Stomach smooth muscle (tissue), 2 donors: ENCODE measurements around the gene LMF1.

Source experiments
- H3K27ac ChIP-seq: one replicate; pipeline ENCODE4 v1.7.0; 2013; ENCODE audit warnings: mild to moderate bottlenecking, low read length, inconsistent platforms
- H3K27me3 ChIP-seq, 2 donors: one replicate each; pipeline ENCODE4 v1.7.0; 2013; ENCODE audit warnings: low read length in 2 of 2; ENCODE audit not compliant: insufficient read depth in 2 of 2, control insufficient read depth in 1 of 2
- H3K36me3 ChIP-seq, 2 donors: one replicate each; pipeline ENCODE4 v1.7.0; 2013; ENCODE audit warnings: low read length in 2 of 2; ENCODE audit not compliant: control insufficient read depth in 2 of 2, insufficient read depth in 2 of 2
- H3K4me1 ChIP-seq: one replicate; pipeline ENCODE4 v1.7.0; 2013; ENCODE audit warnings: low read length; ENCODE audit not compliant: control insufficient read depth, insufficient read depth
- H3K4me3 ChIP-seq, 2 donors: one replicate each; pipeline ENCODE4 v1.7.0; 2013; ENCODE audit warnings: low read length in 2 of 2
- H3K9ac ChIP-seq, 2 donors: one replicate each; pipeline ENCODE4 v1.7.0; 2013; ENCODE audit warnings: low read length in 2 of 2, mild to moderate bottlenecking in 1 of 2
- H3K9me3 ChIP-seq, 2 donors: one replicate each; pipeline ENCODE4 v1.7.0; 2013; ENCODE audit warnings: low read length in 2 of 2; ENCODE audit not compliant: control insufficient read depth in 2 of 2
- donor health status: healthy.
- donor health status: Pancreatic carcinoma.

LMF1 gene

DNA sequence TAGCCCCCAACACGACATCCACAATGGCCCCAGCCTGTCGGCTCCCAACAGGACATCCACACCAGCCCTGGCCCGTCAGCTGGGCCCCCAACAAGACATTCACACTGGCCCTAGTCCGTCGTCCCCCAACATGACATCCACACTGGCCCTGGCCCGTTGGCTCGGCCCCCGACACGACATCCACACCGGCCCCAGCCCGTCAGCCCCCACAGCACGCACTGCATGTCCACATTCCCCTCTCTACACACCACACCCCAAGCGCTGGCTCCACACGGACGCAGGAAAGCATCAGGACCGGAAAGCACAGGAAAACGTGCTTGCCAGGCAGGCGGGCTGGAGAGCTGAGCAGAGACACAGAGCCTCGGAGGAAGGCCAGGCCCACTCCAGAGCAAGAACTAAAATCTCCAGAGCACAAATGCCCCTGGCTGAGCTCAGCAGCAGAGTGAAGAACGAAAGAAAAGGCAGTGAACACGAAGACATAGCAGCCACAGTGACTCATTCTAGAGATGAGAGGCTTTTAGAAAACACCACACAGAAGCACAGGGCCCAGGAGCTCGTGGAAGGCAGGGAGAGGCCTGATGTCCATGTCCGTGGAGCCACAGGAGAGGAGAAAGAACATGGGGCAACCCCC is 50.6 kb downstream of the LMF1 start:
- H3K36me3 ChIP-seq: peaks cover 0 to 5% of the 10 kb centered on the region in 2 donors
- H3K9me3 ChIP-seq: peaks cover 0 to 4% of the 10 kb centered on the region in 2 donors
- peaks cover 18% of the 10 kb centered on the region for H3K4me1 ChIP-seq
- H3K9ac ChIP-seq: peak overlapping the region in 1 of 2 donors; percentile 32
- H3K4me3 ChIP-seq: no peak overlapping the region
- H3K27me3 ChIP-seq: no peaks in the 10 kb centered on the region
- peak overlapping the region; percentile 41 for H3K27ac ChIP-seq

DNA sequence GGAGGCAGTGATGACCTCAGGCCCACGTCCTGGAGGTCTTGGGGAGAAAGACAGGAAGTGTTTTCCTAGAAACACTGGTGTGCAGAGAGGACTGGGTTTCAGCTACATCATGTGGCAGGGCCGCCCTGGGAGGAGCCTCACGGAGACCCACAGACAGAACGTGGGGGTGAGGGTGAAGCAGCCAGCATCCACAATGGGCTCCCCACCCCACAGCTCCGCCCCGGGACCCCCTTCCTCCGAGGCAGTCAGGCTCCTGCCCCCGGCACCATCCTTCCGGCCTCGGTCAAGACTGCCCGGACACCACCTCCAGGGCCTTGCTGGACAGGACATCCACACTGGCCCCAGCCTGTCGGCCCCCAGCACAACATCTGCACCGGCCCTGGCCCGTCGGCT is 51.1 kb downstream of the LMF1 start:
- Histone ChIP-seq H3K27ac (peak overlapping the region; percentile 41), H3K9ac (peak overlapping the region in 1 of 2 donors; percentile 32), H3K4me1 (peaks cover 18% of the 10 kb centered on the region), H3K27me3 (no peaks in the 10 kb centered on the region), H3K9me3 (peaks cover 0 to 4% of the 10 kb centered on the region in 2 donors), H3K36me3 (peaks cover 0 to 5% of the 10 kb centered on the region in 2 donors), H3K4me3 (no peak overlapping the region)

DNA sequence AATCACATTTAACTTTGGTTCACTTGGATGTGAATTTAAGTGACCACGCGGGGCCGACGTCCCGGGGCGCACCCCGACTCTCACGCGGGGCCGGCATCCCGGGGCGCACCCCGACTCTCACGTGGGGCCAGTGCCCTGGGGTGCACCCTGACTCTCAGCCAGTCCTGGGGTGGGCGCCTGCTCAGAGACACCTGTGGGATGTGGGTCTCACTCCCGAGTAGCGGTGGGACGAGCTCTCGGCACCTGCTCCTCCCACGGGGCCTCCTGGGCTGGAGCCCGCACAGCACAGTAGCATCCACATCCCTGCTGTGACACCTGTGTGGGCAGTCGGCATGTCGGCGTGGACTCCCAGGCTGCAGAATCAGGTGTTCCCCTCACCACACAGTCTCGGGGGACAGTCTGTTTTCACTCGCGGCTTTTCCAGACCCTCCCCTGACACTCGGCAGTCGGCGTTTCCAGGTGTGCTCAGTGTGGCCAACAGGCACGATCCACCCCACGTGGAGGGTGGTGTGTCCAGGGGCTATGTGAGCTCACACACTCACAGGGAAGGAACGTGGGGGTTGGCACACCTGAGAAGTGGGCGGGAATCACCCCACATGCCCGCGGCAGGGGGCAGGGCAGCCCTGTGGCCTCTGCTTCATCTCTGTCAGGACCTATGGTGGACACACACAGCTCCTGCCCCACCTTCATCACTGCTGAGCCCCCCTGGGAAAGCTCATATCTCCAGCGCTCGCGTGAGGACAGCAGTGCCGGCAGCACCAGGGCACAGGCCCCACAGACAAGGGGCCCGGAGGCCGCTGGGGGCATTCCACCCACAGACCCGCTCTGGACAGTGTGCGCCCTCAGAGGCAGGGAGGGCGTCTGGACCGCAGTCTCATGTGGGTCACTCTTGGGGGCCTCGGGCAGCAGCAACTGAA is 51.8 kb downstream of the LMF1 start:
- no peaks in the 10 kb centered on the region for H3K27me3 ChIP-seq
- no peak overlapping the region for H3K4me3 ChIP-seq
- peaks cover 0 to 4% of the 10 kb centered on the region in 2 donors for H3K9me3 ChIP-seq
- H3K27ac ChIP-seq: no peak overlapping the region
- peaks cover 18% of the 10 kb centered on the region for H3K4me1 ChIP-seq
- H3K36me3 ChIP-seq: peaks cover 0 to 5% of the 10 kb centered on the region in 2 donors
- no peak overlapping the region for H3K9ac ChIP-seq

DNA sequence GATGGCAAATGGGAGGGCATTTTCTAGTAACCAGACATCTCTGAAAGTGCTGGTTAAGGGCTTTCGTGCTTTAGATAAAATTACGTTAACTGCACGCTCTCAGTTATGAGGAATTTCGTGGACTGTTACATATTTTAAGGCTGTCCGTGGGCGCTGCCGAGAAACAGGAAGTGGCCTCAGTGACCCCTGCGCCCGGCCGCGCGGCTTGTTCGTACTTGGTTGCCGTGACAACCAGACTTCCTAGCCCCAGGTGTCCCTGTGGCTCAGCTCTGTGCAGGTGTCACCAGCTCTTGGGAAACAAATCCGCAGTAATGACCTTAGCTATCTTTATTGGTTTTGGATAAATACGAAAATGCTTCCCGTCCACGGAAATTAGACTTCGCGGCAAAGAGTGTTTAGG is 52.7 kb downstream of the LMF1 start:
- no peaks in the 10 kb centered on the region for H3K27me3 ChIP-seq
- H3K9me3 ChIP-seq: no peaks in the 10 kb centered on the region
- no peak overlapping the region for H3K9ac ChIP-seq
- no peak overlapping the region for H3K27ac ChIP-seq
- no peak overlapping the region for H3K4me3 ChIP-seq
- H3K4me1 ChIP-seq: peaks cover 18% of the 10 kb centered on the region
- peaks cover 0 to 1% of the 10 kb centered on the region in 2 donors for H3K36me3 ChIP-seq

DNA sequence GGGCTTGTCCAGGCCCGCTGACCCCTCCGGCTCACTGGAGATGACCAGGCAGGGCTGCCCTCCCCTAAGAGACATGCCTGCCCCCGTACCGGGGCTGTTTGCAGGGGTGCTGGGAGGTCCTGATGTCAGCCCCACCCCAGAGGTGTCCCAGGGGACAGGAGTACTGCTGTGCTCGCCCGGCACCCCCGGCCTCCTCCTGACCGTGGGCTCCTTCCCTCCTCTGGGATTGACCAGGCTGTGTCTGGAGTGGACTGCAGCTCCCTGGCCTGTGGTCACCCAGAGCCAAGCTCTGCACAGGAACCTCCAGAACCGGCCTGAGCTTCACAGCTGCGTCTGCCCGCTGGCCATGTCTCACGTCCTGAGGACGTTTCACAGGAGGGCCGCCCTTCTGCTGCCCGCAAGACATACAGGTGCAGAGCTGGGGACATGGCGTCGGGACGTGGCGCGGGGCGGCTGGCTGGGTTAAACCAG is 53.2 kb downstream of the LMF1 start:
- no peaks in the 10 kb centered on the region for H3K27me3 ChIP-seq
- H3K4me3 ChIP-seq: no peak overlapping the region
- H3K9me3 ChIP-seq: no peaks in the 10 kb centered on the region
- H3K36me3 ChIP-seq: no peaks in the 10 kb centered on the region
- no peak overlapping the region for H3K27ac ChIP-seq
- peaks cover 18% of the 10 kb centered on the region for H3K4me1 ChIP-seq
- no peak overlapping the region for H3K9ac ChIP-seq

DNA sequence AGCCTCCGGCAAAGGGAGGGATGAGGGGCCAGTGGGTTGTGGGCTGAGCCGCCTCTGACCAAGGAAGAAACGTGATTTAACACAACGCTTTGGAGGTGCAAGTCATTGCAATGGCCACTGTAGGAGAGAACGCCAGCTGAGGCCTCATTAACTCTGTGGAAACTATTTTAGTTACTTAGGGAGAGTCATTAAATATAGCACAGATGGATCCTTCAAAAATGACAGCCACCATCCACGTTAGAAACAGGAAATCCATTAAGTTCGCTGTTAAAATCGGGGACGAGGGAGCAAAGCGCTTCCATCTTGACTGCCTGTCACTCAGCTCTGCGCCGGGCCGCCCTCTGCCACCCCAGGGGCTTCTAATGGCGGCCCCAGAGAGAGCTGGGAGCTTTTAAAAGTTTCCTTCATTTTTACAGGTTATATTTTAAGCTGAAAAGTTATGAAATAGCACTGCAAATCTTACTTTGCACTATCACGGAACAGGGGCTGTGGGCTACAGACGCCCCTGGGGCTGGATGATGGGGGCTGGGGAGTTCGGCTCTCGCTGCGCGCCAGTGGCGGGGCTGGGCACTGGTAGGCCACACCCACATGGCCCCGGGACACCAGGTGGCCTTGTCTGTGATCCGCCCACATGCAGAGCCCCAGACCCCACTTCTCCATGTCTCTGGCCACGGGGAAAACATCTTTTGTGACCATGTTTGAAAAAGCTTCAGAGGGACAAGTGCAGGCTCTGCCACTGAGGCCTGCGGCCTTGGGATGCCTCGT is 54.6 kb downstream of the LMF1 start:
- H3K9ac ChIP-seq: no peak overlapping the region
- H3K36me3 ChIP-seq: no peaks in the 10 kb centered on the region
- H3K9me3 ChIP-seq: no peaks in the 10 kb centered on the region
- H3K4me3 ChIP-seq: no peak overlapping the region
- peaks cover 18% of the 10 kb centered on the region for H3K4me1 ChIP-seq
- no peaks in the 10 kb centered on the region for H3K27me3 ChIP-seq
- no peak overlapping the region for H3K27ac ChIP-seq

DNA sequence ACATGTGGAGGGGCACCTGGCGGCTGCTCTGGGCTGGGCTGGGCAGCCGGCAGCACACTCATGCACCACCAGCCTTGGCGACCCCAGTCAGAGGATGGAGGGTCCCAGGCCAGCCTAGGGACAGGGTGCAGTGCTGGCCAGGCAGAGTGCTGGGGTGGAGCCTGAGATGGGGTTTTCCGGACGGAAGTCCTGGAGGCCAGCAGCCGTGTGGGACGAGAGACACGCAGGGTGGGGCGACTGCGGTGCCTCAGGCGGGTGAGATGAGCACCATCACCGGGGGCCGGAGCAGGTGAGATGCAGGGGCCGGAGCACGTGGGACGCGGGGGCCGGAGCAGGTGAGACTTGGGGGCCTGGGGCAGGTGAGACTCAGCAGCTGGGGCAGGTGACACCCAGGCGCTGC is 55.2 kb downstream of the LMF1 start:
- Histone ChIP-seq H3K4me1 (peaks cover 11% of the 10 kb centered on the region), H3K9me3 (no peaks in the 10 kb centered on the region), H3K27me3 (no peaks in the 10 kb centered on the region), H3K4me3 (no peak overlapping the region), H3K9ac (no peak overlapping the region), H3K27ac (no peak overlapping the region), H3K36me3 (no peaks in the 10 kb centered on the region)

DNA sequence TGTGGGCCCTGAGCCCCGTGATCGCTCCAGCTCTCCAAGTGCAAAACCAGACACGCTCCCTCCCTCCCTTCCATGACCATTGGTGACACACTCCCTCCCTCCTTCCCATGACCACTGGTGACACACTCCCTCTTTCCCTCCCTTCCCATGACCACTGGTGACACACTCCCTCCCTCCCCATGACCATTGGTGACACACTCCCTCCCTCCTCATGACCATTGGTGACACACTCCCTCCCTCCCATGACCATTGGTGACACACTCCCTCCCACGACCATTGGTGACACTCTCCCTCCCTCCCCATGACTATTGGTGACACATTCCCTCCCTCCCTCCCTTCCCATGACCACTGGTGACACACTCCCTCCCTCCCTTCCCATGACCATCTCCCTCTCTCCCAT is 56.3 kb downstream of the LMF1 start:
- no peaks in the 10 kb centered on the region for H3K27me3 ChIP-seq
- H3K4me3 ChIP-seq: no peak overlapping the region
- H3K9ac ChIP-seq: no peak overlapping the region
- no peaks in the 10 kb centered on the region for H3K9me3 ChIP-seq
- no peak overlapping the region for H3K27ac ChIP-seq
- peaks cover 4% of the 10 kb centered on the region for H3K4me1 ChIP-seq
- peaks cover 0 to 3% of the 10 kb centered on the region in 2 donors for H3K36me3 ChIP-seq

DNA sequence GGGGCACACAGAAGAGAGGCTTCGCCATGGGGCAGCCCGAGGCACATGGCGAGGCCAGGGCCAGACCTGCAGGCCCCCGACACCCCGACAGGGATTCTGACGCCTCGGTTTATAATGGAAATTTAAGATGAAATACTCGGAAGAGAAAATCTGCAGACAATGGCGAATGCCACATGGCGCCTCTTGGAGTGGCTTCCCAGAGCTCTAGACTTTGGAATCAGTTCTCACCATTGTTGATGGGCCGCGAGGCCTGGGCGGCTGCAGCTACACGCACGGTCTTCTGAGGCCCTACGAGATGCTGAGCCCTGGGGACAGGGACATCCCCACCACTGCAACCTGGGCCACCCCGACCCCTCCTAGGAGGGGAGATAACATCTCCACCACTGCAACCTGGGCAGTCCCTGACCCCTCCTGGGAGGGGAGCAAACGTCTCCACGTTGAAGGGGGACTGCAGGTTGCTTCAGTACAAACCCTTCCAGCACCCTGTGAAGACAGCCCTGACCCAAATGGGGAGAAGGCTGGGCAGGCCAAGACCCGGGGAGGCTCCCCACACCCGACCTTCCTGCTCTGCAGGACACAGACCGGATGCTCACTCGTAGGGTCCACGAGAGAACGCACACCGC is 56.9 kb downstream of the LMF1 start:
- Histone ChIP-seq H3K27me3 (no peaks in the 10 kb centered on the region), H3K27ac (no peak overlapping the region), H3K4me1 (peaks cover 2% of the 10 kb centered on the region), H3K4me3 (no peak overlapping the region), H3K9me3 (no peaks in the 10 kb centered on the region), H3K9ac (no peak overlapping the region), H3K36me3 (peaks cover 0 to 6% of the 10 kb centered on the region in 2 donors)
